Cardiac muscle cell (in vitro differentiated cells and primary cell): Measurements from ENCODE around the gene USB1. TPM values are rescaled to one million over a fixed set of nuclear protein-coding genes. Genes with fewer than 3 reads are reported as not detected.
A peak's percentile ranks its signal among the peaks of the same experiment; 100 is the strongest.

Experiments
- DNase-seq, 2 donors: peaks; one replicate each; pipeline versions ENCODE4 v3.0.0 to v3.0.0-alpha.2; 2010 to 2017; ENCODE audit warnings: low read depth in 1 of 2, low spot score in 1 of 2
- H3K27ac ChIP-seq: fragments of 200-600 bp; sonication (generic); 2 replicates; pipeline ENCODE4 v1.5.1; 2016
- H3K27me3 ChIP-seq: fragments of 200-600 bp; sonication (generic); 2 replicates; pipeline ENCODE4 v1.6.0; 2016; ENCODE audit warnings: control low read depth
- H3K36me3 ChIP-seq: fragments of 200-600 bp; sonication (generic); 2 replicates; pipeline ENCODE4 v1.5.1; 2016; ENCODE audit warnings: control low read depth
- H3K4me1 ChIP-seq: fragments of 200-600 bp; sonication (generic); 2 replicates; pipeline ENCODE4 v1.8.1; 2017; ENCODE audit warnings: low read depth, mild to moderate bottlenecking, mixed run types
- H3K4me3 ChIP-seq: fragments of 200-600 bp; sonication (generic); 2 replicates; pipeline ENCODE4 v1.5.1; 2016; ENCODE audit warnings: mild to moderate bottlenecking
- H3K9me3 ChIP-seq: fragments of 200-600 bp; sonication (generic); 2 replicates; pipeline ENCODE4 v1.5.1; 2017; ENCODE audit warnings: low read depth, mild to moderate bottlenecking, control low read depth
- CTCF ChIP-seq: IDR thresholded peaks from 2 replicates; pipeline ENCODE4 v1.5.1; 2012; ENCODE audit warnings: low read depth, mild to moderate bottlenecking, low read length
- polyA plus RNA-seq: library from polyadenylated mRNA; unstranded; fragments of >200 nt; fragmentation: Nextera tagmentation; extraction: Ambion mirVana; gene quantifications from 2 replicates; pipeline ENCODE4 v1.2.1, GENCODE V29; 2016
- total RNA-seq: library from RNA; depleted of rRNA; stranded (reverse); fragments of >200 nt; gene quantifications from 2 replicates; pipeline ENCODE4 v1.2.3, GENCODE V29; 2016

USB1 gene
- total and polyA plus RNA-seq, 2 experiments from 2014 or later = 48.3 to 60.8 TPM

GRCh38 chr16:58022601-58023371, 21.6 kb downstream of the USB1 start:
- Histone ChIP-seq H3K4me3 (no peak overlapping the region), H3K27ac (peak overlapping the region; percentile 31), H3K4me1 (peaks cover 30% of the 10 kb centered on the region), H3K27me3 (no peaks in the 10 kb centered on the region), H3K36me3 (no peaks in the 10 kb centered on the region), H3K9me3 (no peaks in the 10 kb centered on the region)
- DNase-seq = peak in 1 of 2 donors; percentile 82
- TF ChIP-seq CTCF = no peak

- Histone ChIP-seq H3K36me3 (no peaks in the 10 kb centered on the region), H3K27ac (peak overlapping the region; percentile 93), H3K4me3 (peak overlapping the region; percentile 84), H3K9me3 (no peaks in the 10 kb centered on the region), H3K4me1 (peaks cover 49% of the 10 kb centered on the region), H3K27me3 (no peaks in the 10 kb centered on the region)
- peak; percentile 25 to 52 for DNase-seq
- TF ChIP-seq CTCF = no peak
Observed at GRCh38 chr16:58024486-58025350, 23.5 kb downstream of the USB1 start.

- H3K4me3 ChIP-seq = peak within 1 kb of the TSS; percentile 84
- H3K36me3 ChIP-seq = no peaks in the 10 kb centered on the region
- no peaks in the 10 kb centered on the region for H3K27me3 ChIP-seq
- peak within 1 kb of the TSS; percentile 93 for H3K27ac ChIP-seq
- TF ChIP-seq CTCF = no peak
- peak; percentile 70 to 94 for DNase-seq
- H3K9me3 ChIP-seq = no peaks in the 10 kb centered on the region
- H3K4me1 ChIP-seq = peaks cover 57% of the 10 kb centered on the region
Observed at GRCh38 chr16:58025351-58026138, 24.3 kb downstream of the USB1 start, which contains the start of gene MMP15. MMP15 (plus strand) TSS chr16:58025754; CDS start chr16:58026351, 597 bp downstream.

GRCh38 chr16:58026139-58026704, 25.0 kb downstream of the USB1 start:
- peak overlapping the region; percentile 93 for H3K27ac ChIP-seq
- DNase-seq = peak in 1 of 2 donors; percentile 64
- H3K27me3 ChIP-seq = no peaks in the 10 kb centered on the region
- H3K36me3 ChIP-seq = no peaks in the 10 kb centered on the region
- no peak for TF ChIP-seq CTCF
- peaks cover 59% of the 10 kb centered on the region for H3K4me1 ChIP-seq
- H3K9me3 ChIP-seq = no peaks in the 10 kb centered on the region
- H3K4me3 ChIP-seq = peak overlapping the region; percentile 84

- TF ChIP-seq CTCF = no peak
- DNase-seq = peak in 1 of 2 donors; percentile 54
- Histone ChIP-seq H3K36me3 (no peaks in the 10 kb centered on the region), H3K4me3 (peak overlapping the region; percentile 84), H3K4me1 (peaks cover 60% of the 10 kb centered on the region), H3K9me3 (no peaks in the 10 kb centered on the region), H3K27me3 (no peaks in the 10 kb centered on the region), H3K27ac (peak overlapping the region; percentile 93)
Observed at GRCh38 chr16:58026705-58027160, 25.5 kb downstream of the USB1 start.
